ENCODE measurements around the gene ZC3HAV1L.

DNA sequence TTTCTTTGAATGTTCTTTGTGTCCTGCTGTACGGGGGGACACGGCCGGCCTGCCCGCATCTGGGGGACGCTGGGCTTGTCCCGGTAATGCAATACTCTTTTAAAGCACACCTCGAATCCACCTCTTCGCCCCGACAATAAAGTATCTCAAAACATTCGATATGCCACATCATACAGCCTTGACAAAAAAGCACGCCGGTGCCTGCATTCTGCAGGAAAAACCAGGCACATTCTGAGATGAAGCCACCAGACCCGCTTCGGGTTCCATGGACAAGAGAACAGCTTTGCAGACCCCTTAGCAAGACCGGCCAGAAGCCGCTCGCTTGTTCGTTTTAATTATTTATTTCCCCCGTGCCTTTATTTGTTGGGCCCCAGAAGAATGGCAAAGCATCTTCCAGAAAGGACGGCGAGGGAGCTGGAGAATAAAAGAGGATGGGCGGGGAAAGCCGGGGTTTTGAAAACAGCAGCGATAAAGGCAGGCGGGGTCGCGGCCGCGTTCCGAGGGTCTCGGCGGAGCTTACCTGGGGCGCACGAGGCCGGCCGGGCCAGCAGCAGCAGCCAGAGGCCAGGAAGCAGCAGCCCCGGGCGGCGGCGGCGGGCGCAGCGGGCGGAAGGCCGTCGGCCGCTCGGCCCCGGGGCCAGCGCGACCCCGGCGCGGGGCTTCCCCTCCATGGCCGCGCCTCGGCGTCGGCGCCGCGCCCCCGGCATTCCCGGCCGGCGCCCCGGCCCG lies 55.1 kb downstream of the ZC3HAV1L start:
- no peak for TF ChIP-seq TCF7 (IDR thresholded peaks at IDR 0.05; ENCODE audit: low read depth)
- TF ChIP-seq GABPA (IDR thresholded peaks at IDR 0.05; ENCODE audit: low read depth, low read length), result no peak; the same call in 1 of the 2 replicates
- TF ChIP-seq GABPA (CRISPR knock-in tag; IDR thresholded peaks at IDR 0.05; ENCODE audit: low read depth), result no peak
- TF ChIP-seq PTBP1 (IDR thresholded peaks at IDR 0.05; ENCODE audit: low read depth, low read length, poor library complexity, severe bottlenecking), result no peak
- TF ChIP-seq KLF13 (CRISPR knock-in tag; IDR thresholded peaks at IDR 0.05), result no peak
- no peak for TF ChIP-seq MYPOP (CRISPR knock-in tag; IDR thresholded peaks at IDR 0.05)
- no peak for TF ChIP-seq NR3C1 (CRISPR knock-in tag; IDR thresholded peaks at IDR 0.05)
- no peak for TF ChIP-seq ZNF619 (CRISPR knock-in tag; IDR thresholded peaks at IDR 0.05)
- TF ChIP-seq, protein P1, sequence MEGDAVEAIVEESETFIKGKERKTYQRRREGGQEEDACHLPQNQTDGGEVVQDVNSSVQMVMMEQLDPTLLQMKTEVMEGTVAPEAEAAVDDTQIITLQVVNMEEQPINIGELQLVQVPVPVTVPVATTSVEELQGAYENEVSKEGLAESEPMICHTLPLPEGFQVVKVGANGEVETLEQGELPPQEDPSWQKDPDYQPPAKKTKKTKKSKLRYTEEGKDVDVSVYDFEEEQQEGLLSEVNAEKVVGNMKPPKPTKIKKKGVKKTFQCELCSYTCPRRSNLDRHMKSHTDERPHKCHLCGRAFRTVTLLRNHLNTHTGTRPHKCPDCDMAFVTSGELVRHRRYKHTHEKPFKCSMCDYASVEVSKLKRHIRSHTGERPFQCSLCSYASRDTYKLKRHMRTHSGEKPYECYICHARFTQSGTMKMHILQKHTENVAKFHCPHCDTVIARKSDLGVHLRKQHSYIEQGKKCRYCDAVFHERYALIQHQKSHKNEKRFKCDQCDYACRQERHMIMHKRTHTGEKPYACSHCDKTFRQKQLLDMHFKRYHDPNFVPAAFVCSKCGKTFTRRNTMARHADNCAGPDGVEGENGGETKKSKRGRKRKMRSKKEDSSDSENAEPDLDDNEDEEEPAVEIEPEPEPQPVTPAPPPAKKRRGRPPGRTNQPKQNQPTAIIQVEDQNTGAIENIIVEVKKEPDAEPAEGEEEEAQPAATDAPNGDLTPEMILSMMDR (CRISPR knock-in tag; IDR thresholded peaks at IDR 0.05), result no peak

Data from HepG2 (cell line).